GM06990 (cell line): ENCODE measurements around the gene GSAP.

Experiments
- DNase-seq: peaks from one replicate; pipeline ENCODE4 v3.0.0-alpha.2; 2011; ENCODE audit not compliant: insufficient read length; ENCODE audit errors: extremely low read depth
- H3K27me3 ChIP-seq: replicated peaks from 2 replicates; pipeline ENCODE4 v1.6.0; 2011; ENCODE audit warnings: low read length; ENCODE audit not compliant: control insufficient read depth, insufficient read depth
- H3K36me3 ChIP-seq: 2 replicates; pipeline ENCODE4 v1.5.1; 2011; ENCODE audit warnings: low read length; ENCODE audit not compliant: control insufficient read depth, insufficient read depth
- H3K4me3 ChIP-seq: replicated peaks from 2 replicates; pipeline ENCODE4 v1.5.1; 2011; ENCODE audit warnings: low read depth, mild to moderate bottlenecking, control low read depth, low read length
- CTCF ChIP-seq: IDR thresholded peaks from 2 replicates; pipeline ENCODE4 v1.5.1; 2011; ENCODE audit warnings: low read length, control low read depth, mild to moderate bottlenecking, inconsistent platforms; ENCODE audit not compliant: insufficient read depth, poor library complexity, severe bottlenecking

GSAP gene

GRCh38 chr7:77388055-77388641 is 28.0 kb downstream of the GSAP start:
- no peak for TF ChIP-seq CTCF
- no peak overlapping the region for H3K4me3 ChIP-seq
- no peaks in the 10 kb centered on the region for H3K36me3 ChIP-seq
- H3K27me3 ChIP-seq = no peaks in the 10 kb centered on the region
- DNase-seq = no peak

- no peaks in the 10 kb centered on the region for H3K27me3 ChIP-seq
- no peak for DNase-seq
- H3K4me3 ChIP-seq = no peak overlapping the region
- TF ChIP-seq CTCF = no peak
- no peaks in the 10 kb centered on the region for H3K36me3 ChIP-seq
These were observed 29.9 kb downstream of the GSAP start for GRCh38 chr7:77386165-77386822.

- no peak for DNase-seq
- no peak for TF ChIP-seq CTCF
- no peaks in the 10 kb centered on the region for H3K27me3 ChIP-seq
- H3K4me3 ChIP-seq = no peak overlapping the region
- H3K36me3 ChIP-seq = no peaks in the 10 kb centered on the region
These were observed 32.8 kb downstream of the GSAP start for GRCh38 chr7:77383333-77383740.

- H3K4me3 ChIP-seq = no peak overlapping the region
- TF ChIP-seq CTCF = no peak
- no peaks in the 10 kb centered on the region for H3K27me3 ChIP-seq
- no peak for DNase-seq
- no peaks in the 10 kb centered on the region for H3K36me3 ChIP-seq
These were observed 33.6 kb downstream of the GSAP start for GRCh38 chr7:77382532-77382931.

GRCh38 chr7:77378584-77378983 is 37.6 kb downstream of the GSAP start:
- no peak overlapping the region for H3K4me3 ChIP-seq
- no peak for TF ChIP-seq CTCF
- no peak for DNase-seq

More at GRCh38 chr7:77378584-77378983, 37.6 kb downstream of the GSAP start:
- Histone ChIP-seq H3K27me3 (no peaks in the 10 kb centered on the region), H3K36me3 (no peaks in the 10 kb centered on the region)
